ENCODE measurements around the gene VSIG8.

VSIG8 gene

GRCh38 chr1:159856576-159856975 is 5.9 kb downstream of the VSIG8 start:
- no peak for DNase-seq (ENCODE audit: low spot score)

- no peak for DNase-seq (ENCODE audit: low spot score)
These were observed 6.7 kb downstream of the VSIG8 start for GRCh38 chr1:159855709-159856108.

GRCh38 chr1:159854693-159855192 is 7.7 kb downstream of the VSIG8 start:
- DNase-seq (ENCODE audit: low spot score), result peak; percentile 62

- DNase-seq (ENCODE audit: low spot score), result no peak
These were observed 8.3 kb downstream of the VSIG8 start for GRCh38 chr1:159854116-159854692.

- DNase-seq (ENCODE audit: low spot score), result peak; percentile 41
These were observed 8.9 kb downstream of the VSIG8 start for GRCh38 chr1:159853417-159854115.

- DNase-seq (ENCODE audit: low spot score), result no peak
These were observed 11.1 kb downstream of the VSIG8 start for GRCh38 chr1:159851407-159851806.

GRCh38 chr1:159849626-159850366 is 12.7 kb downstream of the VSIG8 start:
- peak; percentile 41 for DNase-seq (ENCODE audit: low spot score)

- no peak for DNase-seq (ENCODE audit: low spot score)
These were observed 14.1 kb downstream of the VSIG8 start for GRCh38 chr1:159848326-159848725.

- no peak for DNase-seq (ENCODE audit: low spot score)
These were observed 15.2 kb downstream of the VSIG8 start for GRCh38 chr1:159847231-159847630.

GRCh38 chr1:159845751-159846629 is 16.5 kb downstream of the VSIG8 start:
- DNase-seq (ENCODE audit: low spot score), result no peak

- DNase-seq (ENCODE audit: low spot score), result no peak
These were observed 19.0 kb downstream of the VSIG8 start for GRCh38 chr1:159843459-159843858.

- no peak for DNase-seq (ENCODE audit: low spot score)
These were observed 20.7 kb downstream of the VSIG8 start for GRCh38 chr1:159841749-159842148.

- no peak for DNase-seq (ENCODE audit: low spot score)
These were observed 23.2 kb downstream of the VSIG8 start for GRCh38 chr1:159839116-159839849.

GRCh38 chr1:159838715-159839114 is 23.7 kb downstream of the VSIG8 start:
- DNase-seq (ENCODE audit: low spot score), result no peak

- no peak for DNase-seq (ENCODE audit: low spot score)
These were observed 26.5 kb downstream of the VSIG8 start for GRCh38 chr1:159835862-159836525.

GRCh38 chr1:159835356-159835755 is 27.1 kb downstream of the VSIG8 start:
- DNase-seq (ENCODE audit: low spot score), result no peak

GRCh38 chr1:159832309-159832708 is 30.1 kb downstream of the VSIG8 start:
- no peak for DNase-seq (ENCODE audit: low spot score)

GRCh38 chr1:159831412-159832141 is 30.9 kb downstream of the VSIG8 start:
- DNase-seq (ENCODE audit: low spot score), result no peak

- no peak for DNase-seq (ENCODE audit: low spot score)
These were observed 31.7 kb downstream of the VSIG8 start for GRCh38 chr1:159830722-159831121.

GRCh38 chr1:159829822-159830465 is 32.5 kb downstream of the VSIG8 start:
- DNase-seq (ENCODE audit: low spot score), result no peak

Data from kidney capillary endothelial cell (primary cell).